ENCODE measurements around the gene SCEL. TPM values are rescaled to one million over a fixed set of nuclear protein-coding genes. Genes with fewer than 3 reads are reported as not detected.

Gene SCEL
- total RNA-seq, result 1 to 10 TPM in 1 of 4 donors, under 1 TPM in 2, not detected in 1; 0.13 to 1.7 (median 0.29) TPM

DNA sequence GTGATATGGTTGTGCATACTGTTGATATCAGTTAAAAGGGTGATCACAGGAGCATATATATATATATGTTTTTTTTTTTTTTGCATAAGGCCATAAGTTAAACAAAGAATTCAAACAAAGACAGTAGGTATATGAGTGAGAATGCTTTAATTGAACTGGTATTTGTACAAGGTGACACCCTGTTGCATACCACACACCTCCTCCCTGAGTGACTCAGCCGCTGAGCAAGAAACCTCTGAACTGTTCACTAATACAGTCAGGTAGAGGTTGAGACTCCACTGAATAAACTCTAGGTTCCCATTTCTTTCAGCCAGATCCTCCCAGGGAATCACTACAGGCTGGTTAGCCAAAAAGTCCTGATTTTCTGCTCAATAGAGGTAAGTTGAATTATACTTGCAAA lies at the start of gene SCEL:
Gene SCEL (plus strand): TSS at position 259 of the 400 bp plus-strand sequence. CDS start 20,170 bp downstream, outside the sequence.
- H3K9me3 ChIP-seq, result no peaks in the 10 kb centered on the region
- no peak for TF ChIP-seq POLR2A (IDR thresholded peaks at IDR 0.05; ENCODE audit: low read depth)
- TF ChIP-seq CTCF (IDR thresholded peaks at IDR 0.05), result no peak
- TF ChIP-seq POLR2AphosphoS5 (IDR thresholded peaks at IDR 0.05), result no peak
- no peak for TF ChIP-seq EP300 (IDR thresholded peaks at IDR 0.05)
- H3K4me3 ChIP-seq, result no peak within 1 kb of the TSS
- 71% methylated on average over 1 of the region's 1 CpG for WGBS
- intact Hi-C loops (cut with DNase I), result no loop called here
- peak; percentile 45 for DNase-seq (ENCODE audit: extremely low spot score)
- H3K4me1 ChIP-seq, result no peaks in the 10 kb centered on the region
- no peaks in the 10 kb centered on the region for H3K36me3 ChIP-seq
- H3K27ac ChIP-seq (replicated peaks in 1 of 4), result no peak within 1 kb of the TSS
- no peaks in the 10 kb centered on the region for H3K27me3 ChIP-seq

DNA sequence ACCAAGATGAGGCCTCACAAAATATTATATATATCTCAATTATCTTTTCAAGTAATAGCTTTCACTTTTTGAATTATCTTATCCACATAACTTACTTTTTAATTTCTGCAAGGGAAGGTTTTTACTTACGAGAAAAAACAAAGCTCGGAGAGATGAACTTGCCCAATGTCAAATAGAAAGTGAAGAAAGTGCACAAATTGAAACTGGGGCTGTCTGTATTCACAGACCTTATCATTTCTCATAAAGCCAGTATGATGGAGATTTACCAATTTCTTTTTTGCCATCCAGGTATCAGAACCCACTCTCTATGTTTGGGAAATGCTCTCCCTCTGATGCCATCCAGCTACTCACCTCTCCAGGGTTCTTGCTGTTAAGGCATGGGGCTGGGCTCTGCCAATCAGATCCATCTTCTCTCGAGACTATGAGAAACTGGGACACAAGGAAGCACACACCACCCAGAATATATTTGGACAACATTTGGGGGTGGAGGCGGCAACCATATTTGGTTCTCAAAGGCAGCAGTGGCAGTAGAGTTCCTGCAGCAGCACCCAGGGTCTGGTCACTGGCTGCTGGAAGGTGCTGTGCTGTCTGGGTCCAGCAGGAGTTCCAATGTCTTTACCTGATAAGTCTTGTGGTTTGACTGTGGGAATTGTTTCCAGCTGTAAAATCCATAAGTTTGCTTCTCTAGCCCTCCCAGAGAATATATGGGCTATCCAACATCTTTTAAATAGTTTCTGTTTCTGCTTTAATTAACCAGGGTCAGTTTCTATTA lies 45.8 kb upstream of the SCEL start:
- Histone ChIP-seq H3K27ac (replicated peaks in 1 of 4) (no peak overlapping the region), H3K4me3 (no peak overlapping the region), H3K4me1 (peaks cover 0 to 8% (median 0%) of the 10 kb centered on the region in 4 donors), H3K9me3 (no peaks in the 10 kb centered on the region), H3K36me3 (no peaks in the 10 kb centered on the region), H3K27me3 (no peaks in the 10 kb centered on the region)
- DNase-seq (ENCODE audit: extremely low spot score), result no peak
- 88% methylated on average over 4 of the region's 4 CpGs for WGBS
- intact Hi-C loops (cut with DNase I), result no loop called here
- TF ChIP-seq CTCF (IDR thresholded peaks at IDR 0.05), result no peak
- TF ChIP-seq EP300 (IDR thresholded peaks at IDR 0.05), result no peak
- TF ChIP-seq POLR2AphosphoS5 (IDR thresholded peaks at IDR 0.05), result no peak
- no peak for TF ChIP-seq POLR2A (IDR thresholded peaks at IDR 0.05; ENCODE audit: low read depth)

DNA sequence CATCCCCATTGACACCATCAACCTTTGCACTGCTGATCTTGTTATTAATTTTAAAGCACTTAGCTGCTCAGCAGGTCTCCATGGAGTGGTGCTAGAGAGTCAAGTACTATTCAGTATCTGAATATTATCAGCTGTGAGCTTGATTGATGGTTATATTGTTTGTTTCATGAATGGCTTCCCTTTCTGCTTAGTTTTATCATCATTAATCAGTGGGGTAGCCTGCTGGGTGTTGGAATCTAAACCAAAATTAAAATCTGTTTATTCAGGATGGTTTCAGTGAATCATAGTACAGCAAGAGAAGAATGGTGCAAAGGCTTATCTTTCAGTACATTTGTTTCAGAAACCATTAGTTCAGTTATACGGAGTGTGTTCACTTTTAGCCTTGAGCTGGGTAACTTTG lies 42.5 kb upstream of the SCEL start:
- Histone ChIP-seq H3K36me3 (no peaks in the 10 kb centered on the region), H3K27ac (replicated peaks in 1 of 4) (no peak overlapping the region), H3K4me3 (no peak overlapping the region), H3K4me1 (peaks cover 0 to 8% (median 0%) of the 10 kb centered on the region in 4 donors), H3K27me3 (no peaks in the 10 kb centered on the region), H3K9me3 (no peaks in the 10 kb centered on the region)
- TF ChIP-seq POLR2AphosphoS5 (IDR thresholded peaks at IDR 0.05) (no peak), POLR2A (IDR thresholded peaks at IDR 0.05; ENCODE audit: low read depth) (no peak), EP300 (IDR thresholded peaks at IDR 0.05) (no peak), CTCF (IDR thresholded peaks at IDR 0.05) (peak; percentile 32 to 48 (median 40))
- WGBS, result 29% methylated on average over 1 of the region's 1 CpG
- intact Hi-C loops (cut with DNase I), result no loop called here
- DNase-seq (ENCODE audit: extremely low spot score), result no peak

GRCh38 chr13:77494226-77494625 lies 41.3 kb upstream of the SCEL start:
- WGBS, result 61% methylated on average over 3 of the region's 3 CpGs
- intact Hi-C loops (cut with DNase I), result no loop called here

More at GRCh38 chr13:77494226-77494625, 41.3 kb upstream of the SCEL start:
- Histone ChIP-seq H3K9me3 (no peaks in the 10 kb centered on the region), H3K27ac (replicated peaks in 1 of 4) (no peak overlapping the region), H3K36me3 (no peaks in the 10 kb centered on the region), H3K4me3 (no peak overlapping the region), H3K27me3 (no peaks in the 10 kb centered on the region), H3K4me1 (peaks cover 0 to 8% (median 0%) of the 10 kb centered on the region in 4 donors)
- no peak for TF ChIP-seq CTCF (IDR thresholded peaks at IDR 0.05)
- no peak for TF ChIP-seq POLR2AphosphoS5 (IDR thresholded peaks at IDR 0.05)
- TF ChIP-seq EP300 (IDR thresholded peaks at IDR 0.05), result no peak
- TF ChIP-seq POLR2A (IDR thresholded peaks at IDR 0.05; ENCODE audit: low read depth), result no peak
- no peak for DNase-seq (ENCODE audit: extremely low spot score)

Data from esophagus muscularis mucosa (tissue), 4 donors.